ENCODE measurements around the gene ENC1. TPM values are rescaled to one million over a fixed set of nuclear protein-coding genes. Genes with fewer than 3 reads are reported as not detected.

ENC1 gene
- total RNA-seq, 1 donor from 2014 or later = 7.1 TPM

GRCh38 chr5:74672215-74672877, 31.8 kb upstream of the ENC1 start:
- H3K4me3 ChIP-seq = no peak overlapping the region
- DNase-seq (ENCODE audit: extremely low spot score in 2 of 2) = no peak
- H3K9me3 ChIP-seq = no peaks in the 10 kb centered on the region
- no peaks in the 10 kb centered on the region for H3K36me3 ChIP-seq
- no peak for TF ChIP-seq POLR2AphosphoS5 (IDR thresholded peaks at IDR 0.05; ENCODE audit: insufficient read depth in 1 of 2, low read depth in 1 of 2)
- TF ChIP-seq POLR2A (IDR thresholded peaks at IDR 0.05) = no peak
- no peak for TF ChIP-seq CTCF (IDR thresholded peaks at IDR 0.05)
- H3K4me1 ChIP-seq = peaks cover 6% of the 10 kb centered on the region
- intact Hi-C loops (cut with DNase I) = loop anchor here (1.0 kb wide), 1 partner anchor 246 kb away; no protein-coding TSS in a partner anchor
- H3K27ac ChIP-seq = no peak overlapping the region
- no peaks in the 10 kb centered on the region for H3K27me3 ChIP-seq

- Histone ChIP-seq H3K27ac (no peak overlapping the region), H3K36me3 (no peaks in the 10 kb centered on the region), H3K4me3 (no peak overlapping the region), H3K4me1 (peaks cover 6% of the 10 kb centered on the region), H3K9me3 (no peaks in the 10 kb centered on the region), H3K27me3 (no peaks in the 10 kb centered on the region)
- TF ChIP-seq POLR2AphosphoS5 (IDR thresholded peaks at IDR 0.05; ENCODE audit: insufficient read depth in 1 of 2, low read depth in 1 of 2) (no peak), CTCF (IDR thresholded peaks at IDR 0.05) (no peak), POLR2A (IDR thresholded peaks at IDR 0.05) (no peak)
- DNase-seq (ENCODE audit: extremely low spot score in 2 of 2) = no peak
- intact Hi-C loops (cut with DNase I) = no loop called here
Measured at GRCh38 chr5:74670396-74671038, 30.0 kb upstream of the ENC1 start.

- Histone ChIP-seq H3K36me3 (no peaks in the 10 kb centered on the region), H3K4me3 (no peak overlapping the region), H3K27ac (no peak overlapping the region), H3K27me3 (no peaks in the 10 kb centered on the region), H3K4me1 (peaks cover 11% of the 10 kb centered on the region), H3K9me3 (no peaks in the 10 kb centered on the region)
- intact Hi-C loops (cut with DNase I) = no loop called here
- no peak for DNase-seq (ENCODE audit: extremely low spot score in 2 of 2)
- TF ChIP-seq CTCF (IDR thresholded peaks at IDR 0.05) = no peak
- TF ChIP-seq POLR2A (IDR thresholded peaks at IDR 0.05) = no peak
- no peak for TF ChIP-seq POLR2AphosphoS5 (IDR thresholded peaks at IDR 0.05; ENCODE audit: insufficient read depth in 1 of 2, low read depth in 1 of 2)
Measured at GRCh38 chr5:74669821-74670220, 29.3 kb upstream of the ENC1 start.

- intact Hi-C loops (cut with DNase I) = no loop called here
- Histone ChIP-seq H3K27ac (no peak overlapping the region), H3K4me3 (no peak overlapping the region), H3K27me3 (no peaks in the 10 kb centered on the region), H3K36me3 (no peaks in the 10 kb centered on the region), H3K4me1 (peaks cover 7% of the 10 kb centered on the region), H3K9me3 (no peaks in the 10 kb centered on the region)
- no peak for TF ChIP-seq POLR2AphosphoS5 (IDR thresholded peaks at IDR 0.05; ENCODE audit: insufficient read depth in 1 of 2, low read depth in 1 of 2)
- no peak for TF ChIP-seq POLR2A (IDR thresholded peaks at IDR 0.05)
- TF ChIP-seq CTCF (IDR thresholded peaks at IDR 0.05) = no peak
- DNase-seq (ENCODE audit: extremely low spot score in 2 of 2) = no peak
Measured at GRCh38 chr5:74667396-74667795, 26.9 kb upstream of the ENC1 start.

GRCh38 chr5:74665816-74666215, 25.3 kb upstream of the ENC1 start:
- Histone ChIP-seq H3K27ac (no peak overlapping the region), H3K4me3 (no peak overlapping the region), H3K4me1 (peaks cover 7% of the 10 kb centered on the region), H3K36me3 (no peaks in the 10 kb centered on the region), H3K27me3 (no peaks in the 10 kb centered on the region), H3K9me3 (no peaks in the 10 kb centered on the region)
- DNase-seq (ENCODE audit: extremely low spot score in 2 of 2) = no peak
- TF ChIP-seq POLR2A (IDR thresholded peaks at IDR 0.05) (no peak), CTCF (IDR thresholded peaks at IDR 0.05) (no peak), POLR2AphosphoS5 (IDR thresholded peaks at IDR 0.05; ENCODE audit: insufficient read depth in 1 of 2, low read depth in 1 of 2) (no peak)
- intact Hi-C loops (cut with DNase I) = no loop called here
